HCT116 (cell line): ENCODE data around the gene PTPN20. TPM values are rescaled to one million over a fixed set of nuclear protein-coding genes. Genes with fewer than 3 reads are reported as not detected.

Experiments used
- ATAC-seq: fragments of 200-7000 bp; cut with Tn5 transposase; 2 replicates; pipeline ENCODE4 v1.9.1; 2020; ENCODE audit warnings: mild to moderate bottlenecking, moderate library complexity
- BruUV-seq: library from RNA; stranded (reverse); fragments of 400-500 nt; replicated peaks from 2 replicates; lab custom pipeline; 2021; lab: Mats Ljungman, UMichigan
- CTCF ChIA-PET: fragments of 300-600 bp; sonication (Branson Sonifier 250); formaldehyde crosslinking; loops from one replicate; lab custom pipeline; 2021; ENCODE audit warnings: antibody characterized with exemption; lab: Charles Lee
- POLR2A ChIA-PET: fragments of 300-600, 350-600 bp; sonication (Branson Sonifier 250); formaldehyde crosslinking; loops from one replicate; lab custom pipeline; 2021; ENCODE audit warnings: antibody characterized with exemption; lab: Charles Lee
- RAD21 ChIA-PET, 2 experiments: fragments of 300-600 bp; sonication (Branson Sonifier 250); formaldehyde crosslinking; loops; one replicate each; lab custom pipeline; 2023; ENCODE audit warnings: low total read pairs in 2 of 2; ENCODE audit not compliant: uncharacterized antibody in 2 of 2, unreplicated experiment in 2 of 2, low non-redundant PET in 1 of 2; lab: Charles Lee
- DNase-seq: peaks from one replicate; pipeline ENCODE4 v3.0.0-alpha.2; 2010; ENCODE audit warnings: low read depth, low spot score
- H2AFZ ChIP-seq: fragments of 200-600 bp; shearing (Covaris generic), sonication (generic); 2 replicates; pipeline ENCODE4 v1.6.1; 2017; ENCODE audit warnings: low read depth, mixed run types, mixed read lengths, antibody characterized with exemption, low read length; ENCODE audit not compliant: poor library complexity, severe bottlenecking
- H3K27ac ChIP-seq: 2 replicates; pipeline ENCODE4 v1.5.1; 2012; ENCODE audit warnings: low read depth, low read length
- H3K27me3 ChIP-seq: fragments of 200-600 bp; sonication (generic); 2 replicates; pipeline ENCODE4 v1.6.1; 2016; ENCODE audit warnings: mixed run types, low read length, mixed read lengths; ENCODE audit not compliant: insufficient read depth
- H3K36me3 ChIP-seq, 2 experiments: fragments of 200-500 bp in 1 of 2; fragments of 200-600 bp in 1 of 2; sonication (Bioruptor generic) in 1 of 2; sonication (generic) in 1 of 2; 2 replicates each; pipeline versions ENCODE4 v1.5.1 to v1.6.1; 2014 to 2016; ENCODE audit warnings: low read length in 2 of 2, inconsistent platforms in 1 of 2, mixed read lengths in 1 of 2, mixed run types in 1 of 2; ENCODE audit not compliant: insufficient read depth in 2 of 2, control insufficient read depth in 1 of 2
- H3K4me1 ChIP-seq, 2 experiments: fragments of 200-600 bp in 1 of 2; sonication (generic) in 1 of 2; 2 replicates each; pipeline versions ENCODE4 v1.5.1 to v1.6.1; 2012 to 2017; ENCODE audit warnings: low read length in 2 of 2, inconsistent platforms in 1 of 2, mild to moderate bottlenecking in 1 of 2, mixed read lengths in 1 of 2, mixed run types in 1 of 2, moderate library complexity in 1 of 2; ENCODE audit not compliant: insufficient read depth in 2 of 2, control insufficient read depth in 1 of 2
- H3K4me2 ChIP-seq: fragments of 200-600 bp; sonication (generic); 2 replicates; pipeline ENCODE4 v1.6.1; 2017; ENCODE audit warnings: mixed run types, low read length, mixed read lengths
- H3K4me3 ChIP-seq, 2 experiments: fragments of 200-600 bp in 1 of 2; sonication (generic) in 1 of 2; replicated peaks in 1 of 2; 2 replicates each; pipeline ENCODE4 v1.5.1; 2011 to 2016; ENCODE audit warnings: low read length in 2 of 2, control low read depth in 1 of 2, low read depth in 1 of 2, mild to moderate bottlenecking in 1 of 2, mixed read lengths in 1 of 2, mixed run types in 1 of 2
- H3K79me2 ChIP-seq: fragments of 200-600 bp; sonication (generic); 2 replicates; pipeline ENCODE4 v1.6.1; 2017; ENCODE audit warnings: mild to moderate bottlenecking, mixed run types, low read length, moderate library complexity, mixed read lengths; ENCODE audit not compliant: insufficient read depth
- H3K9ac ChIP-seq: fragments of 200-600 bp; sonication (generic); 2 replicates; pipeline ENCODE4 v1.6.1; 2016; ENCODE audit warnings: low read length, mixed read lengths
- H3K9me2 ChIP-seq: fragments of 200-600 bp; sonication (generic), shearing (Covaris generic); 2 replicates; pipeline ENCODE4 v1.6.1; 2017; ENCODE audit warnings: mixed run types, mild to moderate bottlenecking, moderate library complexity; ENCODE audit not compliant: insufficient read depth
- H3K9me3 ChIP-seq, 2 experiments: fragments of 200-500 bp in 1 of 2; fragments of 200-600 bp in 1 of 2; sonication (Bioruptor generic) in 1 of 2; sonication (generic) in 1 of 2; 2 replicates each; pipeline ENCODE4 v1.6.1; 2014 to 2017; ENCODE audit warnings: low read length in 2 of 2, mixed read lengths in 2 of 2, inconsistent platforms in 1 of 2, low read depth in 1 of 2, mild to moderate bottlenecking in 1 of 2, mixed run types in 1 of 2, moderate library complexity in 1 of 2; ENCODE audit not compliant: control insufficient read depth in 1 of 2, insufficient read depth in 1 of 2
- H4K20me1 ChIP-seq: fragments of 200-600 bp; sonication (generic), shearing (Covaris generic); 2 replicates; pipeline ENCODE4 v1.6.1; 2017; ENCODE audit warnings: mixed run types, mild to moderate bottlenecking, moderate library complexity; ENCODE audit not compliant: insufficient read depth
- ATF3 ChIP-seq: IDR thresholded peaks from 2 replicates; pipeline ENCODE4 v1.6.1; 2012
- CBX3 ChIP-seq: IDR thresholded peaks from 2 replicates; pipeline ENCODE4 v1.6.1; 2012; ENCODE audit warnings: low read depth
- CTCF ChIP-seq, 3 experiments: fragments of 200-600 bp in 1 of 3; sonication (generic) in 1 of 3; IDR thresholded peaks in 2 of 3; conservative IDR thresholded peaks in 1 of 3; 2 replicates each; pipeline ENCODE4 v1.5.1; 2012 to 2017; ENCODE audit warnings: low read depth in 2 of 3, low read length in 2 of 3, antibody characterized with exemption in 1 of 3, borderline replicate concordance in 1 of 3, control low read depth in 1 of 3, mild to moderate bottlenecking in 1 of 3, mixed read lengths in 1 of 3, mixed run types in 1 of 3, moderate library complexity in 1 of 3; ENCODE audit not compliant: insufficient read depth in 1 of 3
- EGR1 ChIP-seq: IDR thresholded peaks from 2 replicates; pipeline ENCODE4 v1.6.1; 2012; ENCODE audit warnings: low read depth
- EZH2 ChIP-seq: fragments of 200-600 bp; sonication (generic); IDR thresholded peaks from 2 replicates; pipeline ENCODE4 v1.6.1; 2017; ENCODE audit warnings: antibody characterized with exemption, mixed run types
- FOSL1 ChIP-seq: IDR thresholded peaks from 2 replicates; pipeline ENCODE4 v1.6.1; 2012; ENCODE audit warnings: low read depth
- JUND ChIP-seq: IDR thresholded peaks from 2 replicates; pipeline ENCODE4 v1.6.1; 2012
- MAX ChIP-seq: IDR thresholded peaks from 2 replicates; pipeline ENCODE4 v1.6.1; 2012
- POLR2A ChIP-seq: IDR thresholded peaks from 2 replicates; pipeline ENCODE4 v1.7.0; 2011; ENCODE audit warnings: borderline replicate concordance; ENCODE audit not compliant: insufficient read depth, insufficient read length; ENCODE audit errors: extremely low read depth
- RAD21 ChIP-seq: IDR thresholded peaks from 2 replicates; pipeline ENCODE4 v1.6.1; 2012; ENCODE audit warnings: low read depth, mild to moderate bottlenecking
- SIN3A ChIP-seq: IDR thresholded peaks from 2 replicates; pipeline ENCODE4 v1.6.1; 2012; ENCODE audit warnings: low read depth
- SRF ChIP-seq: IDR thresholded peaks from 2 replicates; pipeline ENCODE4 v1.6.1; 2012; ENCODE audit warnings: low read depth
- YY1 ChIP-seq: IDR thresholded peaks from 2 replicates; pipeline ENCODE4 v1.6.1; 2011; ENCODE audit warnings: low read length, low read depth, moderate library complexity, mild to moderate bottlenecking; ENCODE audit not compliant: insufficient replicate concordance; ENCODE audit errors: extremely low read depth
- ZBTB33 ChIP-seq: IDR thresholded peaks from 2 replicates; pipeline ENCODE4 v1.6.1; 2011; ENCODE audit warnings: mild to moderate bottlenecking, low read length, moderate library complexity; ENCODE audit not compliant: insufficient replicate concordance; ENCODE audit errors: extremely low read depth
- ZFX ChIP-seq: fragments of 450-650 bp; IDR thresholded peaks from 2 replicates; pipeline ENCODE4 v1.6.1; 2017
- ZNF274 ChIP-seq: fragments of 200-500 bp; sonication (Bioruptor generic); IDR thresholded peaks from 2 replicates; pipeline ENCODE4 v1.6.1; 2014; ENCODE audit warnings: mild to moderate bottlenecking, low read depth, low read length, inconsistent platforms
- intact Hi-C: fragments of 100-400 bp; cut with micrococcal nuclease; formaldehyde crosslinking; loops from 2 replicates; pipeline ENCODE4 v1.10.0; 2022
- total RNA-seq: library from RNA; stranded (reverse); gene quantifications from one replicate; pipeline ENCODE4 v1.2.1, GENCODE V29; 2021; ENCODE audit not compliant: unreplicated experiment

The PTPN20 gene
- total RNA-seq, 1 experiment from 2014 or later: not detected

- H3K9me2 ChIP-seq: no peaks in the 10 kb centered on the region
- no peak overlapping the region for H3K9ac ChIP-seq
- no peaks in the 10 kb centered on the region for H3K9me3 ChIP-seq
- no peak overlapping the region for H3K27ac ChIP-seq
- DNase-seq: no peak
- no peaks in the 10 kb centered on the region for H3K36me3 ChIP-seq
- no peaks in the 10 kb centered on the region for H3K79me2 ChIP-seq
- no TSS peak for BruUV-seq
- RAD21 ChIA-PET: no interaction called here
- POLR2A ChIA-PET: no interaction called here
- H3K4me1 ChIP-seq: no peaks in the 10 kb centered on the region
- no peak overlapping the region for H3K4me2 ChIP-seq
- no peak overlapping the region for H3K4me3 ChIP-seq
- no peak overlapping the region for H2AFZ ChIP-seq
- H3K27me3 ChIP-seq: no peaks in the 10 kb centered on the region
- CTCF ChIA-PET: no interaction called here
- no peaks in the 10 kb centered on the region for H4K20me1 ChIP-seq
- TF ChIP-seq CBX3 (no peak), JUND (no peak)
- intact Hi-C loops: no loop called here
- no peak for ATAC-seq
Observed at GRCh38 chr10:46999217-46999616, 88.0 kb downstream of the PTPN20 start.

- RAD21 ChIA-PET: no interaction called here
- H3K36me3 ChIP-seq: no peaks in the 10 kb centered on the region
- no peaks in the 10 kb centered on the region for H3K9me2 ChIP-seq
- ATAC-seq: no peak
- no peak overlapping the region for H3K9ac ChIP-seq
- POLR2A ChIA-PET: no interaction called here
- intact Hi-C loops: no loop called here
- DNase-seq: no peak
- no peaks in the 10 kb centered on the region for H3K27me3 ChIP-seq
- H4K20me1 ChIP-seq: no peaks in the 10 kb centered on the region
- CTCF ChIA-PET: no interaction called here
- TF ChIP-seq JUND: no peak
- no peak for TF ChIP-seq EZH2
- TF ChIP-seq ZBTB33: no peak
- no peak for TF ChIP-seq FOSL1
- TF ChIP-seq ZFX: no peak
- no peak for TF ChIP-seq MAX
- no peak for TF ChIP-seq SRF
- TF ChIP-seq RAD21: no peak
- no peak for TF ChIP-seq CBX3
- no peak for TF ChIP-seq CTCF (IDR thresholded peaks at IDR 0.05 in 2 of 3, conservative IDR thresholded peaks at IDR 0.05 in 1 of 3; ENCODE audit: borderline replicate concordance in 1 of 3, insufficient read depth in 1 of 3, low read depth in 2 of 3, low read length in 2 of 3)
- TF ChIP-seq YY1: no peak
- TF ChIP-seq ZNF274: no peak
- TF ChIP-seq SIN3A: no peak
- TF ChIP-seq EGR1: no peak
- TF ChIP-seq POLR2A: no peak
- no peak for TF ChIP-seq ATF3
- no TSS peak for BruUV-seq
- no peak overlapping the region for H3K4me2 ChIP-seq
- no peaks in the 10 kb centered on the region for H3K79me2 ChIP-seq
- no peaks in the 10 kb centered on the region for H3K4me1 ChIP-seq
- no peaks in the 10 kb centered on the region for H3K9me3 ChIP-seq
- H3K4me3 ChIP-seq: no peak overlapping the region
- no peak overlapping the region for H3K27ac ChIP-seq
- no peak overlapping the region for H2AFZ ChIP-seq
Observed at GRCh38 chr10:47008769-47009168, 97.5 kb downstream of the PTPN20 start.
